Activated T-helper 1 cell treated with anti-CD3 and anti-CD28 coated beads, Interleukin-12 subunit alpha, Interleukin-12 subunit beta, Interleukin-2, Interleukin-4 antibody, amounts not matched to agents 30 ng/mL and 10 ng/mL and 1 ng/mL, durations not matched to agents 14 hours and 24 hours and 36 hours (primary cell): ENCODE measurements around the gene ANK3. TPM values are rescaled to one million over a fixed set of nuclear protein-coding genes. Genes with fewer than 3 reads are reported as not detected.
"Not testable (repeated sequence)": the region's sequence is repeated elsewhere in the genome, so short reads cannot be mapped to it uniquely, and the experiment has no call there.

Experiments used
- DNase-seq: peaks from one replicate; pipeline ENCODE4 v3.0.0; 2021; ENCODE audit warnings: low spot score
- H3K27ac Mint-ChIP-seq: one replicate; pipeline ENCODE4 v1.8.0; 2021; ENCODE audit warnings: mild to moderate bottlenecking, mixed read lengths
- H3K27me3 Mint-ChIP-seq: one replicate; pipeline ENCODE4 v1.8.0; 2022; ENCODE audit warnings: mild to moderate bottlenecking, moderate library complexity, mixed read lengths; ENCODE audit not compliant: insufficient read depth
- H3K36me3 Mint-ChIP-seq: one replicate; pipeline ENCODE4 v1.8.0; 2021; ENCODE audit warnings: low read depth, mixed read lengths
- H3K4me1 Mint-ChIP-seq: one replicate; pipeline ENCODE4 v1.8.0; 2021; ENCODE audit warnings: low read depth, mixed read lengths
- H3K4me3 Mint-ChIP-seq: one replicate; pipeline ENCODE4 v1.8.0; 2021; ENCODE audit warnings: mild to moderate bottlenecking, moderate library complexity, mixed read lengths
- H3K9me3 Mint-ChIP-seq: one replicate; pipeline ENCODE4 v1.8.0; 2021; ENCODE audit warnings: mixed read lengths
- intact Hi-C: fragments of 100-400 bp; cut with micrococcal nuclease; formaldehyde crosslinking; loops from one replicate; pipeline ENCODE4 v1.15.1; 2024
- total RNA-seq: library from RNA; stranded (reverse); gene quantifications from 2 replicates; pipeline ENCODE4 v1.2.3, GENCODE V29; 2022

Gene ANK3
- total RNA-seq, 1 donor from 2014 or later: 26.8 TPM

DNA sequence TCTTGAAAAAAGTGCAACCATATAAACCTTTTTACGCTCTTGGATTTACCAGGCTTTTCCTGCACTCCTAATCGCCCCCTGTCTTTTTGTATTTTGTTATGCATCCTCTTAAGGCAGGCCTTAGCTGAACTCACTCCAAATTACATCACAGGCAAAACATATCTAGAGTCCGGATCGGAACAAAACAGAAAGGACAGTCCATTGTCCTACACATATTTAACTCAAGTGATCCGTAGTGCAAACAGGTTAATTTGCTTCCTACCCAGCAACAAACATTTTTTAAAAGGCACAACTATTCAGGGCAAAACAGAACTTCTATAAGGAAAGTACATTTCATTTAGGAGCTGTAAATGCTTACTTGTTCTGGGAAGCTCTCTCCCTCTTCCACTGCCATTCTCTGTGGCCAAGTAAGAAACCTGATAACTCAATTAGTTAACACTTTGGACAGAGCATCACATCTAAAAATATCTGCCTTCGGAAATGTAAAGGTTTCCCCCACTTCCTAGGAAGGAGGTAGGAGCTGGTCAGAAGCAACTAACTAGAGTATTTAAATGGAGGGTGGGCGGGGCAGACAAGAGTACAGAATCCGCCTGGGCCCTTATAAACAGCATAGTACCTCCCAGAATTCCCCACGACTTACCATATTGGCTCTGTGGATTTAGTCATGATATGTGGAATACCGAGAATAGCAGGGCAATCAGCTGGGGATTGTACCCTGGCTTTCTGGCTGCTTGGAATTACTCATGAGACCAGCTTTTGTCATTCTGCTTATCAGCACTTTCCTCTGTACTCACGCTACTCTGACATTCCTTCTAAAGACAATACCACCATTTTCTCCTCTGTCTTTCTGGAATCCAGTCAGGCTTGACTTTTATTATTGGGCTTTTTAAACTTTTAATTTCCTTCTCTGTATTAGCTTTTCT lies 89.5 kb downstream of the ANK3 start:
- no peak for DNase-seq
- H3K27me3 Mint-ChIP-seq: no peaks in the 10 kb centered on the region
- no peaks in the 10 kb centered on the region for H3K4me1 Mint-ChIP-seq
- H3K36me3 Mint-ChIP-seq: no peaks in the 10 kb centered on the region
- H3K4me3 Mint-ChIP-seq: no peak overlapping the region
- no peaks in the 10 kb centered on the region for H3K9me3 Mint-ChIP-seq
- intact Hi-C loops: no loop called here
- no peak overlapping the region for H3K27ac Mint-ChIP-seq

DNA sequence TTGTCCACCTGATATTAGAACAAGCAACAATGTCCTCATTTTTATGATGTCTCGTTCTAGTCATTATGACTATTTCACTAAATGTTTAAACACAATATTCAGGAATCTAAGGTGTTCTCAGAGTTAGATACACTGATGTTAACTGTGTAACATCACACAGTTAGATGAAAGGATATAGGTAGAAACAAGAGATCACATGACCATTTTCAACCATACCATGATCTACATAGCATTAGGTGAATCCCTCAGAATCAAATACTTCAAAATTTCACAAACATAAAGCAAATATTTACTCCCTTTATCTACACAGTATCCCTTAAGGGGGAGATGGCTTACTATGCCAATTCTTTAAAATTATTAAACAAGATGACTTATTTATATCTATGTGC lies 90.3 kb downstream of the ANK3 start:
- intact Hi-C loops: no loop called here
- Mint-ChIP-seq H3K27ac (no peak overlapping the region), H3K36me3 (no peaks in the 10 kb centered on the region), H3K4me3 (no peak overlapping the region), H3K27me3 (no peaks in the 10 kb centered on the region), H3K4me1 (no peaks in the 10 kb centered on the region), H3K9me3 (no peaks in the 10 kb centered on the region)
- no peak for DNase-seq

DNA sequence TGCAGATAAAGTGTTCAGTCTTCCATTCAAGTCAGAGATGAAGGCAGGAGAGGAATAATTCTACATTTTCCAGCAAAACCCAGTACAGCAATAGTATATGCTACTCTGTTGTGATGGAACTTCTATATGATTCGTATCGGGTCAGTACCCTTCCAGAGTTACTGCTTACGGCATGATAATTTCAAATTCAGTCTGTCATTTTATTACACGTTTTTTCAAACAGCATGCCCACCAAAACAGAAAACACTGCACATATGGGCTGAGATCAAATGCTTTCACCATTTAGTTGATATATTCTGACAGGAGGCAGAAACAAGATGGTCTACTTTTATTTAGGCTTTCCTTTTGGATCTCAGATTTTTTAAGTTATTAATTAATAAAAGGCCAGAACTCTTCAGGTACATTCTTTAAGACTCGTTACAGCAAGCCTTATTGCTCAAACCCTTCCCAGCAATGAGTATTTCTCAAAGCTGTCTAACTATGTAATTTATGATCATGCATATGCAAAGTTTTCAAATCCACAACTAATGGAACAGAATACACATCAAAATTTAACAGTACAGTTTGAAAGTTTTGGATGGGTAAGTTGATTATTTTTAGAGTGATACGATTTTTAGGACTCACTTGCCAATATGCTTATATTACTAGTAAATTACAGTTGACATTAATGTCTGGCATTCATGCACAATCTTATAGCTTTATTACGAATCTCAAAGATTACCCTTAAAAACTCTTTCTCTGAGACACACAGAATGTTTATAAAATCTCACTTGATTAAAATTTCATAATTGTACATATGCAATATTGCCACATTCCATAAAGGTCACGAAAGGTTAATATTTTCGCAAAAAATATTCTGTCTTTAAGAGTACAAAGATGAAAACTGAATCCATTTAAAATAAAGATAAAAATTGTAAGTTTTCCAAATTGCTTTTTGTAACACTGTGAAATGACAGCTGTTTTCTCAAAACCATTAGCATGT lies 91.0 kb downstream of the ANK3 start:
- intact Hi-C loops: no loop called here
- H3K36me3 Mint-ChIP-seq: no peaks in the 10 kb centered on the region
- no peak for DNase-seq
- H3K4me3 Mint-ChIP-seq: no peak overlapping the region
- H3K9me3 Mint-ChIP-seq: no peaks in the 10 kb centered on the region
- H3K27me3 Mint-ChIP-seq: no peaks in the 10 kb centered on the region
- no peaks in the 10 kb centered on the region for H3K4me1 Mint-ChIP-seq
- H3K27ac Mint-ChIP-seq: no peak overlapping the region

DNA sequence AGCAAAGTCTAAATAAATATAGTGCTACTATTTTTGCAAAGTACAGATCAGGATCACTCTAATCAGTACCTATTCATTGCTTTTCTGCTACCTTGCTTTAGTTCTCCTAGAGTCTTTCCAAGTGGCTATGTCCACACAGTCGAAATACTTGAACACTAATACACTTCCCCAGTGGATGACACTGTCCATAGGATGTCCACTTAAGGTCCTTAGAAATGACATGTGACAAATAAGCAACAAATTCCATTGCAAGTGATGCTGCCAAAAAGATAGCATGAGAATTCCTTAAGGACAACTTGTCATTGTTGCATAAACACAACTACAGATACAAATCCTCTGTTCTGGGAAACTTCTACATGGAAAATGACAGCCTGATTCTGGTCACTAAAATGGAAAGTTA lies 93.6 kb downstream of the ANK3 start:
- Mint-ChIP-seq H3K27me3 (no peaks in the 10 kb centered on the region), H3K4me3 (no peak overlapping the region), H3K36me3 (no peaks in the 10 kb centered on the region), H3K4me1 (no peaks in the 10 kb centered on the region), H3K9me3 (no peaks in the 10 kb centered on the region), H3K27ac (no peak overlapping the region)
- DNase-seq: no peak
- intact Hi-C loops: no loop called here

DNA sequence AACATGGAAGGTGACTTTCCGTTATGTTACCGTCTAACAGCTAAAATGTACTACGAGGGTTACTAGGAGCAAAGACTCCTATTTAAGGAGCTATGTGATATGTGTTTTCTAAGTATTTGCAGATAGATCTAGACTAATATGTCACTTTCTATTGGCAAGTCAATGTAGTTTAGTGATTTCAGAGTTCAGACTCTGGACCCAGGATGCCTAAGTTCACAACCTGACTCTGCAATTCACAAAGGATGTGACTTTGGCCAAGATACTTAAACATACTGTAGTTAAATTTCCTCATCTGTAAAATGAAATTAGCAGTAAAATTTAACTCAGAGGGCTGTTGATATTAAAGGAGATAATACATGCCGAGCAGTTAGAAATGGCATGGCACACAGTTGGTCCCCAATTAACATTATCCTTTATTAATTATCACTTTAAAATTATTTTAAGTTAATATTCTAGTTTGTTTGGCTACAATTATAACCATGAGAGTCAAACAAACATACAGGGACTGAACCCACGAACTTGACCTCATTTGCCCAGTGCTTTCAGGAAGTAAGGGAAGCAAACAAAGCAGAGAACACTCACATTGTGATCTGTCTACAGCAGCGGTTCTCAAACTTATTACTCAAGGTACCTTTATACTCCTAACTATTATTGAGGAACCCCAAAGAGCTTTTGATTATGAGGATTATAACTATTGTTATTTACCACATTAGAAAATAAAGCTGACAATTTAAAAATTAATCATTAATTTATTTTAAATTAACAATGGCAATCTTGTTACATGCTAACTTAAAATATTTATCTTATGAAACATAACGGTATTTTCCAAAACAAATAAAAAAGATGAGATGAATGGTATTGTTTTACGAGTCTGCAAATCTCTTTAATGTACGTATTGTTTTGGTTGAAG lies 94.4 kb downstream of the ANK3 start:
- H3K27me3 Mint-ChIP-seq: no peaks in the 10 kb centered on the region
- no peak overlapping the region for H3K27ac Mint-ChIP-seq
- intact Hi-C loops: no loop called here

DNA sequence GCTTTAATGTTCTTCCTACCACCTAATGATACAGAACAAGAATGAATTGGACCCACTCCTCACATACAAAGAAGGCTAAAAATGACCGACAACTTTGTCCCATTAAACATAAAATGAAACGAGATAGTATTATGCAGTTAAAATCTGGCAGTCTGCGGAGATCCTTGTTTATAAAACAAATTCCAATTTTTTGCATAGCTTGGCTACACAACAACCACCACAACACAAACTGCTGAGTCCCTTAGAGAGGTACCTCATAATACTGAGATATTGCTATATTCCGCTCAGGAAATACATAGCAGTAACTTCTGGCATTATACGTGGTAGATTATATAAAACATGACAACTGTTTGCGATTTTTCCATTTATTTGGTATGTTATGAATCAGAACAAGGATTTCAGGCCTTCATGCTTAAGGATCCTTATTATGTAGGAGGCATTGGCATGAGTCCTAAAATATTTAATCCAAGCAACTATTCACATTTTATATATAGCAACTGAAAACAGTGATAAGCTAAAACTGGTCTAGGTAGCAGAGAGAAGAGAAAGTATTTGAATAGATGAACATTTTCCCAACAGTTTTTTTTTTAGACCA lies 96.0 kb downstream of the ANK3 start:
- H3K27me3 Mint-ChIP-seq: no peaks in the 10 kb centered on the region
- no peaks in the 10 kb centered on the region for H3K4me1 Mint-ChIP-seq
- no peak for DNase-seq
- no peaks in the 10 kb centered on the region for H3K36me3 Mint-ChIP-seq
- intact Hi-C loops: no loop called here
- no peaks in the 10 kb centered on the region for H3K9me3 Mint-ChIP-seq
- H3K4me3 Mint-ChIP-seq: no peak overlapping the region
- H3K27ac Mint-ChIP-seq: no peak overlapping the region

More for the DNA sequence above, 94.4 kb downstream of the ANK3 start:
- Mint-ChIP-seq H3K36me3 (no peaks in the 10 kb centered on the region), H3K4me3 (no peak overlapping the region), H3K4me1 (no peaks in the 10 kb centered on the region), H3K9me3 (no peaks in the 10 kb centered on the region)
- DNase-seq: no peak

DNA sequence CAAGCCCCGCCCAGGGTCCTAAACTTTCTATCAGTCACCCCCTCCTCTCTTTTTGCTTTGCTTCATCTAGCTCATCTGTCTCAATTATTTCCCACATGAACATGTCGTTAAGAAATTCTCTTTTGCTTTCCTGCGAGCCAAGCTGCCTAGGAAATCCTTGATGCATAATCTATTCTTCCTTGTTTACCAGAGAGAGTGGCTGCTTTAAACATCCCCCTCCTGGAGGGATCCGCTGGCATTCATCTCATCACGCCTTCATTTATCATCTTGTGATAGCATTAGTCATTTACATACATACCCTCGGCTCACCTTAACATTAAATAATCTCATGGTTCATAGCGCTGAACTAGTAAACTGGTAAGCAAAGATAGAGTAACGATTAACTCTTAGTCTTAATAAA lies 96.7 kb downstream of the ANK3 start:
- Mint-ChIP-seq H3K27ac (no peak overlapping the region), H3K4me1 (no peaks in the 10 kb centered on the region), H3K27me3 (no peaks in the 10 kb centered on the region), H3K4me3 (no peak overlapping the region), H3K9me3 (no peaks in the 10 kb centered on the region), H3K36me3 (no peaks in the 10 kb centered on the region)
- intact Hi-C loops: no loop called here
- DNase-seq: no peak

DNA sequence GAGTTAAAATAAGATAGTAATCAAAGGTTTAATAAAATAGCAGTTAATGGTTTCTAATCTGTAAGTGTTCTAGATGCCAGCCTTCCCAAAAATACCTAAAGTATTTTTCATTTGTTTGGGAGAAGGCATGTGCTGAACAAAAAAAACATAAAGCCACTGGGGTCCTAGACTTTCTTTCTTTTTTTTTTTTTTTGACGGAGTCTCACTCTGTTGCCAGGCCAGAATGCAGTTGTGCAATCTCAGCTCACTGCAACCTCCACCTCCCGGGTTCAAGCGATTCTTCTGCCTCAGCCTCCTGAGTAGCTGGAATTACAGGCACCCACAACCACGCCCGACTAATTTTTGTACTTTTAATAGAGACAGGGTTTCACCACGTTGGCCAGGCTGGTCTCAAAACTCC lies 97.1 kb downstream of the ANK3 start:
- H3K9me3 Mint-ChIP-seq, intact Hi-C loops, H3K4me3 Mint-ChIP-seq, H3K36me3 Mint-ChIP-seq, H3K27me3 Mint-ChIP-seq, DNase-seq, H3K4me1 Mint-ChIP-seq, H3K27ac Mint-ChIP-seq: not testable (repeated sequence)

DNA sequence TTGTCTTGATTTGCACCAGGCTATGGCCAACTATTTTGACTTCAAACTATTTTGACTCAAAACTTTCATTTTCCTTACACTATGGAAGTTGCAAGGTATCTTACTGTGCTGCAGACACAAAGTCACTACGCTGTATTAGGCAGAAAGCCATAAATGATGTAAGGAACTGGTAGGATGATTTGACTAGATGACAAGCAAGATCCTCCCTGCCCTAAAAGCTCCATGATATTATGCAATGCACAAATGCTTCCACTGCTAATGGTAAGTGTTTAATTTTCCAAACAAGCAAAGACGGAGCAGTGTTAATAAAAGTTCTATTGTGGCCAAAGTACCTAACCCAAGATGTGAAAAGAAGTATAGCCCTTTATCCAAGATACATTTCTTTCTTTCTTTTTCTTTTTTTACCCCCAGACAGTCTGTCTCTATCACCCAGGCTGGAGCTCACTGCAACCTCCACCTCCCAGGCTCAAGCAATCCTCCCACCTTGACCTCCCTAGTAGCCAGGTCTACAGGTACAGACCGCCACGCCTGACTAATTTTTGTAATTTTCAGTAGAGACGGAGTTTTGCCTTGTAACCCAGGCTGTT lies 98.2 kb downstream of the ANK3 start:
- Mint-ChIP-seq H3K9me3 (no peaks in the 10 kb centered on the region), H3K4me1 (no peaks in the 10 kb centered on the region), H3K27ac (no peak overlapping the region), H3K4me3 (no peak overlapping the region), H3K36me3 (no peaks in the 10 kb centered on the region), H3K27me3 (no peaks in the 10 kb centered on the region)
- no peak for DNase-seq
- intact Hi-C loops: no loop called here

DNA sequence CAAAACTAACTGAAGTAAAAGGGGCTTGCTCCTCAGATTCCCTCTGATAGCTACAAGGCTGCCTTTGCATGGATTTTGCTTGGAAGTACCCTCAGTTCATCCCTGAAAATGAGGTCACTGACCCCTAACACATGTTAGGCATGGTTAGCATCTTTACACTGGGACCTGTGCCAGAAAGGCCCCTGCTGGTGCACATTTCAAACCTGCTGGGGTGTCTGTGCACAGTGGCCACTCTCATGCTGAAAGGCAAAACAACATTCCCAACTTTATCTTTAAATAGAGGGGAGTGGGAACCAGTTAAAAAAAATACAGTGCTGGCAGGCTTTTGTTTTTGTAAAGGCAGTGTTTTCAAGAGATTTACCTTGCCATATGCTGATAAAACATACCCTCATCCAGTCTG lies 99.1 kb downstream of the ANK3 start:
- H3K27me3 Mint-ChIP-seq: no peaks in the 10 kb centered on the region
- H3K4me3 Mint-ChIP-seq: no peak overlapping the region
- H3K27ac Mint-ChIP-seq: no peak overlapping the region
- no peaks in the 10 kb centered on the region for H3K36me3 Mint-ChIP-seq
- no peaks in the 10 kb centered on the region for H3K4me1 Mint-ChIP-seq
- no peak for DNase-seq
- no peaks in the 10 kb centered on the region for H3K9me3 Mint-ChIP-seq
- intact Hi-C loops: no loop called here

DNA sequence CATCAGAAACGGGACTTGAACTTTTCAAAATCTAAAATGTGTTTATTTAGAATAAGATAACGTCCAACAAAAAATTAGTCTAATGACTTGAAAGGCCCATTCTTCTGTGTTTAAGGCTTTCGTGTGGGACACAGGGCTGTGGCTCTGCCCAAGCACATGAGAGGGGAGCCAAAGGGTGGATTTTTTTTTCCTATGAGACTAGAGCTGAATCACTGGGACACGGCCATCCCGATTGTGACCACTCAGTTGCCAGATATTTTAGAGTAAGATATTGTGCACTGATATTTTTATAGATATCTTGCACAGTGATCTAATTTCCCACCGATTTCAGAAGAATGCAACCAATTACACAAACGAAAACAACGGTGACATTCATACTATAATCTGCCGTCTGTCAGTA lies 99.9 kb downstream of the ANK3 start:
- Mint-ChIP-seq H3K36me3 (no peaks in the 10 kb centered on the region), H3K4me1 (no peaks in the 10 kb centered on the region), H3K9me3 (no peaks in the 10 kb centered on the region), H3K27me3 (no peaks in the 10 kb centered on the region), H3K27ac (no peak overlapping the region), H3K4me3 (no peak overlapping the region)
- intact Hi-C loops: no loop called here
- no peak for DNase-seq

DNA sequence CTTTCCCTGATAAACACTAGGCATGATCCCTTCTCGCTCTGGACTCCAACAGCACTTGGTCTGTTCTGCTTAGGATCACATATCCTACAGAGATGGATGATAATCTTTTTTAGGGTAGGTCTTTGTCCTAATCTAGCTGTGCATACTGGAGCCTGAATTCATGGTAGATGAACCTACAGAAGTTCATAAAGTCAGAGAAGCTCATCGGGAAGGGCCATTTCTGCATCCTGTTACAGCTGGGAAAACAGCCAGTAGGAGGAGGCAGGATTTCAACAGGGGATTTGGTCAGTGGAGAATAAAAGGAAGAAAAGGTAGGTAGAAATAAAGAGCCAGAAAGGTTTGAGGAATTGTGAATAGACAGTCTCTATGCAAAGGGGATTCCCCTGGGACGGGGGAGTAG lies 101.4 kb downstream of the ANK3 start:
- no peaks in the 10 kb centered on the region for H3K27me3 Mint-ChIP-seq
- no peaks in the 10 kb centered on the region for H3K9me3 Mint-ChIP-seq
- no peaks in the 10 kb centered on the region for H3K36me3 Mint-ChIP-seq
- no peaks in the 10 kb centered on the region for H3K4me1 Mint-ChIP-seq
- H3K27ac Mint-ChIP-seq: no peak overlapping the region
- no peak for DNase-seq
- no peak overlapping the region for H3K4me3 Mint-ChIP-seq
- intact Hi-C loops: no loop called here
